Mononuclear cell (primary cell): ENCODE measurements around the gene IL17RB. TPM values are rescaled to one million over a fixed set of nuclear protein-coding genes. Genes with fewer than 3 reads are reported as not detected.

Source experiments
- H3K27me3 ChIP-seq: 2 replicates; pipeline ENCODE4 v1.6.0; 2011; ENCODE audit warnings: low read length, control low read depth; ENCODE audit not compliant: insufficient read depth
- H3K4me1 ChIP-seq: 2 replicates; pipeline ENCODE4 v1.5.1; 2011; ENCODE audit warnings: mild to moderate bottlenecking, low read length, control low read depth; ENCODE audit not compliant: insufficient read depth
- H3K4me3 ChIP-seq: 2 replicates; pipeline ENCODE4 v1.5.1; 2011; ENCODE audit warnings: mild to moderate bottlenecking, low read length, moderate library complexity
- H3K9me3 ChIP-seq: 2 replicates; pipeline ENCODE4 v1.5.1; 2011; ENCODE audit warnings: low read depth, mild to moderate bottlenecking, control low read depth, low read length
- total RNA-seq: library from RNA; depleted of rRNA; stranded (reverse); fragments of >200 nt; gene quantifications from one replicate; pipeline ENCODE4 v1.2.3, GENCODE V29; 2012

The IL17RB gene
- total RNA-seq, 1 donor: 0.10 TPM

GRCh38 chr3:53819163-53819868, 27.1 kb upstream of the IL17RB start:
- Histone ChIP-seq H3K9me3 (no peaks in the 10 kb centered on the region), H3K4me1 (no peaks in the 10 kb centered on the region), H3K27me3 (no peaks in the 10 kb centered on the region), H3K4me3 (no peak overlapping the region)

DNA sequence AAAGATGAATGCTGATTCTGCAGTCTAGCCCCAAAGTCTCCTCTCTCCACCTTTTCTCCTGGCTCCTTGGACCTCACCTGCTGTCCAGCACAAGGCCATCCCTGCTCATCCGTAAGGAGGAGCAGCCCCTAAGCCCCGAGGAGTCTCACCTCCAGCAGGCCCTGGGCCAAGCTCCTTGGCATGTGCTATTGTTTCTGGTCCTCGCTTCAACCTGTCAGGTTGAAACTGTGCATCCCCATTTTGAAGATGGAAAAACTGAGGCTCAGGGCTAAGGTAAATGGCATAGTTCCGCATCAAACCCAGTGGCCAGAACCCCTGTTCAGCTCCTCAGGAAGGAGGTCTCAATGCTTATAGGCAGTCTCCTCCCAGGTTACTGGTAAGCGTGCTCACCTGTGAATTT, 26.3 kb upstream of the IL17RB start:
- Histone ChIP-seq H3K4me3 (no peak overlapping the region), H3K9me3 (no peaks in the 10 kb centered on the region), H3K4me1 (no peaks in the 10 kb centered on the region), H3K27me3 (no peaks in the 10 kb centered on the region)

GRCh38 chr3:53820756-53821580, 25.4 kb upstream of the IL17RB start:
- no peak overlapping the region for H3K4me3 ChIP-seq
- H3K4me1 ChIP-seq: no peaks in the 10 kb centered on the region
- H3K9me3 ChIP-seq: no peaks in the 10 kb centered on the region
- no peaks in the 10 kb centered on the region for H3K27me3 ChIP-seq

DNA sequence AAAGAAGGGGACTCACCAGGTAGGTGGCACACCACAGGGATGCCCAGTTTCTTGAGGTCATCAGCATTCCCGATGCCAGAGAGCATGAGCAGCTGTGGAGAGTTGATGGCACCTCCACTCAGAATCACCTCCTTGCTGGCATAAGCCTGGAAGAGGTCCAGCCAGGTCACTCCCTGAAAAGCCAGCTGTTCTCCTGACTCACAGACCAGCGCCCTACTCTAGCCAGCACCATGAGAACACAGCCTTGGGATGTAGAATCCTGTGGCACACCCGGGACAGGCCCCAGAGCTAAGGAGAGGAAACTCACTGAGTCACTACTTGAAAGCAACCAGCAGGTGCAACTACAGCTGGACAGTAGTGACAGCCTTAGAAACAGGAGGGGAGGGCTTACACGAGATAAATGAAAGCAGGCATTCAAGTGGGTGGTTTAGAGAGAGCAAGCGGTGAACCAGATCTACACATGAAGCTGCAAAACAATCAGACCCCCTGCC, 24.7 kb upstream of the IL17RB start:
- H3K27me3 ChIP-seq: no peaks in the 10 kb centered on the region
- H3K9me3 ChIP-seq: no peaks in the 10 kb centered on the region

GRCh38 chr3:53822331-53822741, 24.0 kb upstream of the IL17RB start:
- Histone ChIP-seq H3K9me3 (no peaks in the 10 kb centered on the region), H3K4me1 (no peaks in the 10 kb centered on the region), H3K4me3 (no peak overlapping the region), H3K27me3 (no peaks in the 10 kb centered on the region)

More for the DNA sequence above, 24.7 kb upstream of the IL17RB start:
- H3K4me1 ChIP-seq: no peaks in the 10 kb centered on the region
- H3K4me3 ChIP-seq: no peak overlapping the region

DNA sequence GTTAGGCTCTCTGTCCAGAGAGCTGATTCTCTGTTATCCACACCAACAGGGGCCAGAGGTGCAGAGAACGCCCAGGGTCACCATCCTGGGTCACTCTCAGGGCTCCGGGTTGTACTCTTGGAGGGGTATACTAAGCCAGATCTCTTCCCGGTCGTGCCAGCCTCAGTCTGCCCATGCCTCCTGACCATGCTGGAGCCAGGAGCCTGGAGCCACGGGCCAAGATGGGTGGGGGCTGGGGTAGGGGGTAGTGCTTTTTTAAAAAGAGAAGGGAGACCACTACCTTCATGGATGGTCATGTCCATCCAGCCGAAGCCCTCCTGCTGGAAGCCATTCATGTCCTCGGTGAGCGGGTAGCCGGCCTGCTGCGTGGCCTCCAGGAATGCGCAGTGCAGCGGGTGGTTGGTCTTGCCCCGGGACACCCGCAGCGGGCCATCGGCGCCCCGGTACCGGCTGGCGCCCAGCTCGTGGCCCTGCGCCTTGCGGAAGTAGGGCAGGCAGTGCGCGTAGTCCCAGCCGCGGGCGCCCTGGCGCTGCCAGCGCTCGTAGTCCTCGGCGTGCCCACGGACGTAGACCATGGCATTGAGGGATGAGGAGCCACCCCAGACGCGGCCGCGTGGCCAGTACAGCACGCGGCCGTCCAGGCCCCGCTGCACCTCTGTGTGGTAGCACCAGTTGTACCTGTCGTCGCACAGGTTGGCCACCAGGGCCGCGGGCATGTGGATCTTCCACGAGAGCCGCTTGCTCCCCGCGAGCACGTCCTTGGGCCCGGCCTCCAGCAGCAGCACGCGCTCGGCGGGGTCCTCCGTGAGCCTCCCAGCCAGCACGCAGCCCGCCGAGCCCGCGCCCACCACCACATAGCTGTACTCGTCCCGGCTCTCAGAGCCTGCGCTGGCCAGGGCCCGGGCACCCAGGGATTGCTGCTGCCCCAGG, 23.1 kb upstream of the IL17RB start:
- no peak overlapping the region for H3K4me3 ChIP-seq
- no peaks in the 10 kb centered on the region for H3K9me3 ChIP-seq
- no peaks in the 10 kb centered on the region for H3K4me1 ChIP-seq
- no peaks in the 10 kb centered on the region for H3K27me3 ChIP-seq

DNA sequence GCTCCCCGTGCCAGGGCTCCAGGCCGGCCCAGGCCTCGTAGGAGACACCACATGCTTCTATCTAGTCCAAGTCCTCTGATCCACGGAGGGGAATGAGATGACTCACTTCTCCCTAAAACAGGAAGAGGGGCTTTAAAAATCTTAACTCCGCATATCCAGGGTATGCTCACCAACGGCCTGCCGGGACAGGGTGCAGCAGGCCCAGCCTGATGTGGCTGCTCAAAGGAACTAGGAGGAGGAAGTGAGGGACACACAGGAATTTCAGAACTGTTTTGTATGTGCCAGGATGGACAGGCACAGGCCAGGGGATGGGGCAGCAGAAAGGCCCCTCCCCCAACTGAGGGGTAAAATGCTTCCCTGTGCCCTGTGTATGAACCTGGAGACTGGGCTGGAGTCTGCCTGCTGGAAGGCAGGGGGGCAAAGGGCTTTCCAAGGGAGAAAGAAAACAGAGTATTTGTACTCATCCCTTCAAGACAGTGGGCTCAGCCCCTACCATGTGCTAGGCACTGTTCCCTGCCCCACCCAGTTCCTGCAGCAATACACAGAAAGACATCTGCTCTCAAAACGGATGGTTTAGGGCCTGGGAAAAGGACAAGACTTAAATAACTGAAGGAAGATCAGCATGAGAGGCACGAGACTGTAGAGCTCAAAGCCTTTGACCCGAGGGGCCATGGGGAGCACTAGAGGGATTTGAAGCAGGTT, 22.3 kb upstream of the IL17RB start:
- no peaks in the 10 kb centered on the region for H3K27me3 ChIP-seq
- H3K4me3 ChIP-seq: no peak overlapping the region
- no peaks in the 10 kb centered on the region for H3K4me1 ChIP-seq
- no peaks in the 10 kb centered on the region for H3K9me3 ChIP-seq

DNA sequence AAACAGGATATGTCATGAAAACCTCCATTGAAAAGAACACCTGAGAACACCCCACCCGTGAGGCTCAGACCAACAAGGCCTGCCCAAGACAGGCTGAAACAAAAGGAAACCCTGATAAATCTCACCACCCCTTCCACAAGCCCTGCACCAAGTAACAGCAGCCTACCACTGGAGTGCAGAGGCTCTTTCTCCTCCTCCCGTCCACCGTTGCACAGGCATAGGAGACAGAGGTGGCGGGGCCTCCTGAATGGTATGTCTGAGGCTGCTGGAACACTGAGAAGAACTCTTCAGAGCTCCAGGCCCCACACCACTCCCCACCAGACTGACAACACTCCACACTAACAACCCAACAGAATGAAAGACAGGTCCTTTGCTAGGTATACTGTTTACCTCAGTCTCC, 21.6 kb upstream of the IL17RB start:
- H3K4me1 ChIP-seq: no peaks in the 10 kb centered on the region
- no peak overlapping the region for H3K4me3 ChIP-seq
- no peaks in the 10 kb centered on the region for H3K27me3 ChIP-seq
- H3K9me3 ChIP-seq: no peaks in the 10 kb centered on the region

DNA sequence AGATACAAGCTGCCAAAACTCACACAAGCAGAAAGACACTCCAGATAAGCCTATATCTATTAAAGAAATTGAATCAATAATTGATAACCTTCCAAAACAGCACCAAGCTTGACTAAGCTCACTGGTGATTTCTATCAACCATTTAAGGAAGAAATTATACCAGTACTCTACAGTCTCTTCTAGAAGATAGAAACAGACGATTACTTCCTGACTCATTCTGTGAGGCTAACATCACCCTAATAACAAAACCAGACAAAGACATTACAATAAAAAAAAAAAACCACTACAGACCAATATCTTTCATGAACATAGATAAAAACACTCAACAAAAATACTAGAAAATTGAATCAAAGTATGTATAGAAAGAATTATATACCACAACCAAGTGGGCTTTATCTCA, 20.3 kb upstream of the IL17RB start:
- H3K4me1 ChIP-seq: no peaks in the 10 kb centered on the region
- H3K9me3 ChIP-seq: no peaks in the 10 kb centered on the region
- no peaks in the 10 kb centered on the region for H3K27me3 ChIP-seq
- H3K4me3 ChIP-seq: no peak overlapping the region

DNA sequence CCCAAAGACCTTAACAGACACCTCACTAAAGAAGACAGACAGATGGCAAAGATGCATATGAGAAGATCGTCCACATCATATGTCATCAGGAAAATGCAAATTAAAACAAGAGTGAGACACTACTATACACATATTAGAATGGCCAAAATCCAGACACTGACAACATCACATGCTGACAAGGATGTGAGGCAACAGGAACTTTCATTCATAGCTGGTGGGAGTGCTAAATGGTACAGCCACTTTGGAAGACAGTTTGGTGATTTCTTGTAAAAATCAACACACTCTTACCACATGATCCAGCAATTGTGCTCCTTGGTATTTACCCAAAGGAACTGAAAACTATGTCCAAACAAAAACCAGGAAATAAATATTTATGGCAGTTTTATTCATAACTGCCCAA, 17.8 kb upstream of the IL17RB start:
- H3K4me1 ChIP-seq: peaks cover 5% of the 10 kb centered on the region
- no peaks in the 10 kb centered on the region for H3K9me3 ChIP-seq
- H3K27me3 ChIP-seq: no peaks in the 10 kb centered on the region
- H3K4me3 ChIP-seq: no peak overlapping the region

DNA sequence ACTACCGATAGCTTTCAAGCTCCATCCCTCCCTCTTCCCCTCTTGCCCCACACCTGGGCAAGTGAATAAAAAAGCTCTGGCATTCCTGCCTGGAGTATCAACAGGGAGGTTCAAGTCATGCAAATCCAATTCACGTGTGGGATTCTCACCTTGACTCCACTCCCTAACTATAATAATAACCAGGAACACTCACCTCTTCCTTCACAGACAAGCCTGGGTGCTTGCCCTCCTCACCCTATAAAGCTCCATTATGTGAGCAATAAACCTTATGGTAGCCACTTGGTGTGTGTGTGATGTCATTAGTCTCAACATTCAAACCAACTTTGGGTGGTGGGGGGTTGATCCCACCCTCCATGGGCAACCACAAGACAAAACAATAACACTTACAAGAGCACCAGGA, 16.8 kb upstream of the IL17RB start:
- Histone ChIP-seq H3K27me3 (no peaks in the 10 kb centered on the region), H3K9me3 (no peaks in the 10 kb centered on the region), H3K4me1 (peaks cover 15% of the 10 kb centered on the region), H3K4me3 (no peak overlapping the region)

DNA sequence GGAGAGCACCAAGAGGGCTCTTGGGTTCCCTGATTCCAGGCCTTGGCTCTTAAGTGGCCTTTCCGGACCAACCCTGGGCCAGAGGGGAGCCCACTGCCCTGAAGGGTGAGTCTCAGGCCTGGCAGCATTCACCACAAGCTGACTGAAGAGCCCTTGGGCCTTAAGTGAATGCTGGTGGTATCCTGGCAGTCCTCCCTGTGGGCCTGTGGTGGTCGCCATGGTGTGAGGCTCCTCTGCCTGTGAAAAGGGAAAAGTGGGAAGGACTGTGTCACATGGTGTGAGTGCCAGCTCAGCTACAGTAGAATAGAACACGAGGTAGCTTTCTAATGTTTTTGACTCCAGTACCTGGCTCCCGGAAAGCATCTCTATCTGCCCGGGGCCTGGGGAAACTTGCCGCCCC, 15.4 kb upstream of the IL17RB start:
- H3K27me3 ChIP-seq: no peaks in the 10 kb centered on the region
- peaks cover 22% of the 10 kb centered on the region for H3K4me1 ChIP-seq
- no peak overlapping the region for H3K4me3 ChIP-seq
- no peaks in the 10 kb centered on the region for H3K9me3 ChIP-seq

DNA sequence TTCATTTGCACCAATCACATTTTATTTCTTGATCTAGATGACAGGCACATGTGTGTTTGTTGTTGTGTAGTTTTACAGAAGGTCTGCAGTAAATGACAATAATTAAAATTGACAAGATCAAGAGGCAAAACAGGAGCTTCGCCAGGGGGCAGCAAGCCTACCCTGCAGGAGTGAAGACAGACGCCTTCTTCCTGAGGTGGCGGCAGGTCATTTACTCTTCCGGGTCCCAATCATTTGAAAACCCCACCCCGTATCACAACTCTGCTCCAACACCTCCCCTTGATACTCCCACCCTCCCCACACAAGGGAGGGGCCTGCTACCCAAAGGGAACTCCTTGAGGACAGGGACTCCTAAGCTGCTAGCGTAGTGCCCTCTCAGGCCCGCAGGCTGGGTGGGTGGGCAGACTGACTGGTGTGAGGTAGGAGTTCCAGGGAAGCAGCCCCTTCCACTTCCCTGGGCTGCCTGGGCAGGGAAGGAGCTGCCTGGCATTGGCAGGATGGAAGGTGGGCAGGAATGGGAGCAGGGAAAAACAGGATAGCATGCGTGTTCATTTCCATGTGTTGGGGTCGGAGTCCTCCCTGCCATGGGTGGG, 13.2 kb upstream of the IL17RB start:
- Histone ChIP-seq H3K4me3 (no peak overlapping the region), H3K27me3 (no peaks in the 10 kb centered on the region), H3K9me3 (no peaks in the 10 kb centered on the region), H3K4me1 (peaks cover 22% of the 10 kb centered on the region)

GRCh38 chr3:53833700-53834099, 12.7 kb upstream of the IL17RB start:
- H3K27me3 ChIP-seq: no peaks in the 10 kb centered on the region
- H3K4me1 ChIP-seq: peaks cover 22% of the 10 kb centered on the region
- no peak overlapping the region for H3K4me3 ChIP-seq
- H3K9me3 ChIP-seq: no peaks in the 10 kb centered on the region
